Ishikawa (cell line): ENCODE results near the gene CNN2.

ENCODE experiments used
- CEBPB ChIP-seq: IDR thresholded peaks from 2 replicates; pipeline ENCODE4 v1.6.1; 2012
- CREB1 ChIP-seq: IDR thresholded peaks from 2 replicates; pipeline ENCODE4 v1.6.1; 2012; ENCODE audit warnings: low read depth
- EGR1 ChIP-seq: IDR thresholded peaks from 2 replicates; pipeline ENCODE4 v1.6.1; 2012
- EP300 ChIP-seq: IDR thresholded peaks from 2 replicates; pipeline ENCODE4 v1.6.1; 2012; ENCODE audit warnings: borderline replicate concordance
- NFIC ChIP-seq: IDR thresholded peaks from 2 replicates; pipeline ENCODE4 v1.6.1; 2012
- RAD21 ChIP-seq: IDR thresholded peaks from 2 replicates; pipeline ENCODE4 v1.6.1; 2012; ENCODE audit warnings: low read depth
- TAF1 ChIP-seq: IDR thresholded peaks from 2 replicates; pipeline ENCODE4 v1.6.1; 2012; ENCODE audit warnings: low read depth, mild to moderate bottlenecking
- TCF12 ChIP-seq: IDR thresholded peaks from 2 replicates; pipeline ENCODE4 v1.6.1; 2012; ENCODE audit warnings: low read depth
- TEAD4 ChIP-seq: IDR thresholded peaks from 2 replicates; pipeline ENCODE4 v1.6.1; 2012
- YY1 ChIP-seq: IDR thresholded peaks from 2 replicates; pipeline ENCODE4 v1.6.1; 2012; ENCODE audit warnings: low read depth
- ZBTB7A ChIP-seq: IDR thresholded peaks from 2 replicates; pipeline ENCODE4 v1.6.1; 2012; ENCODE audit warnings: low read depth
- TF ChIP-seq, protein P1 (sequence below): IDR thresholded peaks from 2 replicates; pipeline ENCODE4 v1.6.1; 2012
- TF ChIP-seq, protein P2 (sequence below): IDR thresholded peaks from 2 replicates; pipeline ENCODE4 v1.6.1; 2012
- TF ChIP-seq, protein P3 (sequence below): IDR thresholded peaks from 2 replicates; pipeline ENCODE4 v1.6.1; 2012; ENCODE audit warnings: low read depth, mild to moderate bottlenecking

CNN2 gene

DNA sequence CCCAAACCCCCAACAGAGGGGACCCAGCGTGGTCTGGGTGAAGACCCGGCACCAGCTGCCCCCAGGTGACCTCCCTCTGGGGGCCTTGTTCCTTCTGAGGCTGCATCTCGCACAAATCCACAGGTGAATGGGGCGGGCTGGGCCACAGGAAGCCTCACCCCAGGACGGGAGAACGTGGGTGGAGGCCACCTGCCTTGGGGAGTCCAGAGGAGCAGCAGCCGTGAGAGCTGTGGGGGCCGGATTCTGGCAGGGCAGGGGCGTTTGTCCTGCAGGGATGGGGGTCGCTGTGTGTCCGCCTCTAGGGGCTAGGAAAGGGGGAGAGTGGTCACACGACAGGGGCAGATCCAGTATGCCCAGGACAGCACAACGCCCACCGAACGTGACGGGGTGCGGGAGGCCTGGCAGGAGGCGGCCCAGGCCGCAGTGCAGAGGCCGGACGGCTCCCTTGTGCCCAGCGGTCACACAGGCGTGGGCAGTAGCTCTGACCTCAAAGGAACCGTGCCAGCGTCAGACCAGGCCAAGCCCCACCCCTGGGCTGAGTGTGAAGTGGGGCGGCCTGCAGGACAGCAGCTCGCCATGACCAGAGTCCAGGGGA is 62.1 kb downstream of the CNN2 start:
- no peak for TF ChIP-seq TAF1
- no peak for TF ChIP-seq YY1
- TF ChIP-seq TEAD4: no peak
- no peak for TF ChIP-seq TCF12
- no peak for TF ChIP-seq CEBPB
- TF ChIP-seq, protein P1, sequence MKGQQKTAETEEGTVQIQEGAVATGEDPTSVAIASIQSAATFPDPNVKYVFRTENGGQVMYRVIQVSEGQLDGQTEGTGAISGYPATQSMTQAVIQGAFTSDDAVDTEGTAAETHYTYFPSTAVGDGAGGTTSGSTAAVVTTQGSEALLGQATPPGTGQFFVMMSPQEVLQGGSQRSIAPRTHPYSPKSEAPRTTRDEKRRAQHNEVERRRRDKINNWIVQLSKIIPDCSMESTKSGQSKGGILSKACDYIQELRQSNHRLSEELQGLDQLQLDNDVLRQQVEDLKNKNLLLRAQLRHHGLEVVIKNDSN: no peak
- TF ChIP-seq NFIC: no peak
- TF ChIP-seq EGR1: no peak
- TF ChIP-seq, protein P2, sequence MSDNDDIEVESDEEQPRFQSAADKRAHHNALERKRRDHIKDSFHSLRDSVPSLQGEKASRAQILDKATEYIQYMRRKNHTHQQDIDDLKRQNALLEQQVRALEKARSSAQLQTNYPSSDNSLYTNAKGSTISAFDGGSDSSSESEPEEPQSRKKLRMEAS: no peak
- TF ChIP-seq RAD21: no peak
- no peak for TF ChIP-seq ZBTB7A
- TF ChIP-seq EP300: no peak
- no peak for TF ChIP-seq CREB1
- TF ChIP-seq, protein P3, sequence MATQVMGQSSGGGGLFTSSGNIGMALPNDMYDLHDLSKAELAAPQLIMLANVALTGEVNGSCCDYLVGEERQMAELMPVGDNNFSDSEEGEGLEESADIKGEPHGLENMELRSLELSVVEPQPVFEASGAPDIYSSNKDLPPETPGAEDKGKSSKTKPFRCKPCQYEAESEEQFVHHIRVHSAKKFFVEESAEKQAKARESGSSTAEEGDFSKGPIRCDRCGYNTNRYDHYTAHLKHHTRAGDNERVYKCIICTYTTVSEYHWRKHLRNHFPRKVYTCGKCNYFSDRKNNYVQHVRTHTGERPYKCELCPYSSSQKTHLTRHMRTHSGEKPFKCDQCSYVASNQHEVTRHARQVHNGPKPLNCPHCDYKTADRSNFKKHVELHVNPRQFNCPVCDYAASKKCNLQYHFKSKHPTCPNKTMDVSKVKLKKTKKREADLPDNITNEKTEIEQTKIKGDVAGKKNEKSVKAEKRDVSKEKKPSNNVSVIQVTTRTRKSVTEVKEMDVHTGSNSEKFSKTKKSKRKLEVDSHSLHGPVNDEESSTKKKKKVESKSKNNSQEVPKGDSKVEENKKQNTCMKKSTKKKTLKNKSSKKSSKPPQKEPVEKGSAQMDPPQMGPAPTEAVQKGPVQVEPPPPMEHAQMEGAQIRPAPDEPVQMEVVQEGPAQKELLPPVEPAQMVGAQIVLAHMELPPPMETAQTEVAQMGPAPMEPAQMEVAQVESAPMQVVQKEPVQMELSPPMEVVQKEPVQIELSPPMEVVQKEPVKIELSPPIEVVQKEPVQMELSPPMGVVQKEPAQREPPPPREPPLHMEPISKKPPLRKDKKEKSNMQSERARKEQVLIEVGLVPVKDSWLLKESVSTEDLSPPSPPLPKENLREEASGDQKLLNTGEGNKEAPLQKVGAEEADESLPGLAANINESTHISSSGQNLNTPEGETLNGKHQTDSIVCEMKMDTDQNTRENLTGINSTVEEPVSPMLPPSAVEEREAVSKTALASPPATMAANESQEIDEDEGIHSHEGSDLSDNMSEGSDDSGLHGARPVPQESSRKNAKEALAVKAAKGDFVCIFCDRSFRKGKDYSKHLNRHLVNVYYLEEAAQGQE: no peak
